D721Med (cell line): ENCODE measurements around the gene OSBPL10.
"Not testable (repeated sequence)": the region's sequence is repeated elsewhere in the genome, so short reads cannot be mapped to it uniquely, and the experiment has no call there.

ENCODE experiments used
- DNase-seq: peaks from one replicate; pipeline ENCODE4 v3.0.0; 2011; ENCODE audit warnings: low spot score; ENCODE audit not compliant: insufficient read length
- FAIRE-seq: peaks from 2 replicates; lab custom pipeline; 2011; peaks lifted over from hg19 to GRCh38; lab: Jason Lieb, UNC
- TF ChIP-seq, protein P1 (sequence below): IDR thresholded peaks from 2 replicates; pipeline ENCODE4 v1.5.1; 2012; ENCODE audit warnings: mild to moderate bottlenecking, control low read depth; ENCODE audit not compliant: insufficient read depth; ENCODE audit errors: missing control alignments

The OSBPL10 gene

GRCh38 chr3:32017286-32017685 is 36.2 kb upstream of the OSBPL10 start:
- FAIRE-seq (no peak), DNase-seq (no peak)
- TF ChIP-seq, protein P1, sequence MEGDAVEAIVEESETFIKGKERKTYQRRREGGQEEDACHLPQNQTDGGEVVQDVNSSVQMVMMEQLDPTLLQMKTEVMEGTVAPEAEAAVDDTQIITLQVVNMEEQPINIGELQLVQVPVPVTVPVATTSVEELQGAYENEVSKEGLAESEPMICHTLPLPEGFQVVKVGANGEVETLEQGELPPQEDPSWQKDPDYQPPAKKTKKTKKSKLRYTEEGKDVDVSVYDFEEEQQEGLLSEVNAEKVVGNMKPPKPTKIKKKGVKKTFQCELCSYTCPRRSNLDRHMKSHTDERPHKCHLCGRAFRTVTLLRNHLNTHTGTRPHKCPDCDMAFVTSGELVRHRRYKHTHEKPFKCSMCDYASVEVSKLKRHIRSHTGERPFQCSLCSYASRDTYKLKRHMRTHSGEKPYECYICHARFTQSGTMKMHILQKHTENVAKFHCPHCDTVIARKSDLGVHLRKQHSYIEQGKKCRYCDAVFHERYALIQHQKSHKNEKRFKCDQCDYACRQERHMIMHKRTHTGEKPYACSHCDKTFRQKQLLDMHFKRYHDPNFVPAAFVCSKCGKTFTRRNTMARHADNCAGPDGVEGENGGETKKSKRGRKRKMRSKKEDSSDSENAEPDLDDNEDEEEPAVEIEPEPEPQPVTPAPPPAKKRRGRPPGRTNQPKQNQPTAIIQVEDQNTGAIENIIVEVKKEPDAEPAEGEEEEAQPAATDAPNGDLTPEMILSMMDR, result no peak

- not testable (repeated sequence) for FAIRE-seq
Observed at GRCh38 chr3:32015638-32016037, 34.6 kb upstream of the OSBPL10 start.

GRCh38 chr3:32010699-32011098 is 29.6 kb upstream of the OSBPL10 start:
- not testable (repeated sequence) for FAIRE-seq, DNase-seq

More at GRCh38 chr3:32015638-32016037, 34.6 kb upstream of the OSBPL10 start:
- not testable (repeated sequence) for DNase-seq

DNA sequence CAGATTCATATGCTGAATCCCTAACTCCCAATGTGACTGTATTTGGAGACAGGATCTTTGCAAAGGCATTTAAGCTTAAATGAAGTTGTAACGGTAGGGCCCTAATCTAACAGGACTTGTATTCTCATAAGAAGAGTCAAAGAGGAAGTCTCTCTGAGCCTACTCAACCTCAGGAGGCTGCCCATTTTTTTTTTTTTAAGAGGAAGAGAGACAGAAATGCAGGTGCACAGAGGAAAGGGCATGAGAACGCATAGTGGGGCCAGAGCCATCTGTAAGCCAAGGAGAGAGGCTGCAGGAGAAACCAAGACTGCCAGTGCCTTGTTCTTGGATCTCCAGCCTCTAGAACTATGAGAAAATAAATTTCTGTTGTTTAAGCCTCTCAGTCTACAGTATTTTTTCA is 28.9 kb upstream of the OSBPL10 start:
- FAIRE-seq, result no peak
- TF ChIP-seq, protein P1, result no peak
- no peak for DNase-seq

GRCh38 chr3:32009101-32009500 is 28.0 kb upstream of the OSBPL10 start:
- no peak for DNase-seq
- TF ChIP-seq, protein P1, result no peak
- FAIRE-seq, result no peak

DNA sequence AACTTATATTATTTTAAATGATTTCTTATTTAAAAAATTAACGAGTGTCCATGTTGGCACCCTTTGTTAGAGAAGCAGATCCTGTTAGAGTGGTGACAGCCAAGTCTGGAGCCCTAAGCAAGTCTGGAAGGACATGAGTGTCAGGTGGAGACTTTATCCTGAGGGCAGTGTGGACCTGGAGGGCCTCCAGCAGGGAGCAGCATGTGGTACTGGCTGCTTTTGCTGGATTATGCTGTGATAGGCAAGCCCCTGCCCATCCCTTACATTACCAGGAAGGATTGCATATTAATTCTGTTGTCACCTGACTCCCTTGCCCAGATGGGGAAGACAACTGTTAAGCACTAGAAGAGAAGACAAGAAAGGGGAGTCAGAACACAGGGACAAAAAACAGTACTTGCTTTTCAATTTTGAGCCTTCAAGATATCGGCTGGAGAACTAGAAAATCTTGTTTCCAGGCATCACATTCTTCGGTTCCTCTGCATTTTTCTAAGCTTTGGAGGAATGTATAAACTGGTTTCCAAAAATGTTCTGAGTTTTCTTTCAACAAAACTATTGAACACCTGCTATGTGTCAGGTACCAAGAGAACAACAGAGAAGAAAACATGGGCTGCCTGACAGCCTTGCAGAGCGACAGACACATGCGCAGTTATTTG is 23.2 kb upstream of the OSBPL10 start:
- TF ChIP-seq, protein P1, result no peak
- FAIRE-seq (no peak), DNase-seq (no peak)

- DNase-seq, result no peak
- FAIRE-seq, result no peak
- TF ChIP-seq, protein P1, result no peak
Observed at GRCh38 chr3:32003380-32003779, 22.3 kb upstream of the OSBPL10 start.

DNA sequence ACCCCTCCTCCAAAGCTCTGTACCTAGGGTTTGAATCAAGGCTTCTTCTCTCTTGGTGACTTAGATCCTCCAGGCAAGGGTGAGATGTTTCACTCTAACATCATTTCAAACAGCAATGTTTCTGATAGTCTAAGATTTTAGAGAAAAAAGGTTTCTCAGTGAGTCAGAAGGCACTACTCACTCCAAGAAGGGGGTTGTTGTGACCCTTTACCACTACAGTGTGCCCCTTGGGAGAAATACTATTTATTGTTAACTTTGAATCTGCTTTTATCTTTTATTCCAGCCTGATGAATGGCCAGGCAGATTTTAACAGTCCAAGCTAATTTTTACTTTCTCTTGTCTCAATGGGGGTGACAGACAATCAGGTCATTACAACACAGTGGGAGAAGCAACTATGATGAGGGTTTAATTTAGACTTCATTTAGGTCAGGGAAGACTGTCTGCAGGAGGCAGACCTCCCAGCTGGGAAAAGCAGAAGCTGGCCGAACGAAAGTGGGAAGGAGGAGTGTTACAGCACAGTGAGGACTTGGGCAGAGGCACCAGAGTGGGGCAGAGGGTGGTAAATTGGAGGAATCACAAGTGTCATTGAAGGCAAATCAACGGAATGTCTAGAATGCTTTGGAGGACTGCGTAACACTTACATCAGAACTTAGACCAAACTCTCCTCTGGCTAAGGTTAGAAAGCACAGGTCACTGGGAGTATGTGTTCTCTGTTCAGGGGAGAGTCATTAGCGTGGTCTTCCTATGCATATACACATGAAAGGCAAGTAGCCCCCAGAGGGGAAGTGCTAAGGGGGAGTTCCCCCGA is 21.7 kb upstream of the OSBPL10 start:
- TF ChIP-seq, protein P1, result no peak
- FAIRE-seq (no peak), DNase-seq (no peak)
